GM21528 (cell line): ENCODE data around the gene MDFIC2.
"Not testable (repeated sequence)": the region's sequence is repeated elsewhere in the genome, so short reads cannot be mapped to it uniquely, and the experiment has no call there.

Source experiments
- ATAC-seq: cut with Tn5 transposase; IDR thresholded peaks from one replicate; pipeline ENCODE4 v1.9.1; 2021; ENCODE audit warnings: mild to moderate bottlenecking, moderate library complexity; ENCODE audit not compliant: unreplicated experiment, low FRiP score

The MDFIC2 gene

GRCh38 chr3:70264122-70264780, 48.2 kb downstream of the MDFIC2 start:
- ATAC-seq = no peak

GRCh38 chr3:70261283-70261682, 51.2 kb downstream of the MDFIC2 start:
- ATAC-seq = no peak

GRCh38 chr3:70256566-70256965, 55.9 kb downstream of the MDFIC2 start:
- no peak for ATAC-seq

GRCh38 chr3:70250492-70250891, 61.9 kb downstream of the MDFIC2 start:
- no peak for ATAC-seq

- ATAC-seq = no peak
Measured at GRCh38 chr3:70249509-70250160, 62.8 kb downstream of the MDFIC2 start.

- ATAC-seq = no peak
Measured at GRCh38 chr3:70248856-70249255, 63.6 kb downstream of the MDFIC2 start.

GRCh38 chr3:70247955-70248354, 64.5 kb downstream of the MDFIC2 start:
- ATAC-seq = no peak

- no peak for ATAC-seq
Measured at GRCh38 chr3:70245746-70246525, 66.5 kb downstream of the MDFIC2 start.

GRCh38 chr3:70244422-70244821, 68.0 kb downstream of the MDFIC2 start:
- no peak for ATAC-seq

GRCh38 chr3:70242297-70242882, 70.0 kb downstream of the MDFIC2 start:
- ATAC-seq = no peak

- no peak for ATAC-seq
Measured at GRCh38 chr3:70233812-70234211, 78.6 kb downstream of the MDFIC2 start.

- ATAC-seq = no peak
Measured at GRCh38 chr3:70233112-70233511, 79.3 kb downstream of the MDFIC2 start.

- no peak for ATAC-seq
Measured at GRCh38 chr3:70231266-70231701, 81.2 kb downstream of the MDFIC2 start.

- ATAC-seq = no peak
Measured at GRCh38 chr3:70227437-70227836, 85.0 kb downstream of the MDFIC2 start.

GRCh38 chr3:70225146-70225545, 87.3 kb downstream of the MDFIC2 start:
- ATAC-seq = no peak

GRCh38 chr3:70224337-70224736, 88.1 kb downstream of the MDFIC2 start:
- ATAC-seq = no peak

GRCh38 chr3:70218471-70218870, 94.0 kb downstream of the MDFIC2 start:
- ATAC-seq = no peak

GRCh38 chr3:70211274-70211673, 101.2 kb downstream of the MDFIC2 start:
- not testable (repeated sequence) for ATAC-seq

- ATAC-seq = no peak
Measured at GRCh38 chr3:70201975-70202374, 110.5 kb downstream of the MDFIC2 start.

- ATAC-seq = no peak
Measured at GRCh38 chr3:70189884-70190473, 122.5 kb downstream of the MDFIC2 start.

- no peak for ATAC-seq
Measured at GRCh38 chr3:70186221-70186620, 126.2 kb downstream of the MDFIC2 start.
